GM13976 (cell line): ENCODE measurements around the gene SPPL2B.

Experiments used
- DNase-seq: peaks from one replicate; pipeline ENCODE4 v3.0.0; 2012; ENCODE audit warnings: low spot score
- CTCF ChIP-seq: IDR thresholded peaks from 2 replicates; pipeline ENCODE4 v1.5.1; 2012; ENCODE audit warnings: borderline replicate concordance, mild to moderate bottlenecking; ENCODE audit not compliant: insufficient read depth; ENCODE audit errors: extremely low read depth, missing control alignments, control extremely low read depth
- in situ Hi-C: fragments of 300-500 bp; cut with MboI; formaldehyde crosslinking; loops from one replicate; pipeline ENCODE4 v1.12.0; 2022; ENCODE audit warnings: low sequenced_read_pairs, mixed read lengths, inconsistent platforms; ENCODE audit not compliant: unreplicated experiment

SPPL2B gene

GRCh38 chr19:2305452-2306280, 22.8 kb upstream of the SPPL2B start:
- DNase-seq, result no peak
- in situ Hi-C loops, result no loop called here
- TF ChIP-seq CTCF, result no peak

DNA sequence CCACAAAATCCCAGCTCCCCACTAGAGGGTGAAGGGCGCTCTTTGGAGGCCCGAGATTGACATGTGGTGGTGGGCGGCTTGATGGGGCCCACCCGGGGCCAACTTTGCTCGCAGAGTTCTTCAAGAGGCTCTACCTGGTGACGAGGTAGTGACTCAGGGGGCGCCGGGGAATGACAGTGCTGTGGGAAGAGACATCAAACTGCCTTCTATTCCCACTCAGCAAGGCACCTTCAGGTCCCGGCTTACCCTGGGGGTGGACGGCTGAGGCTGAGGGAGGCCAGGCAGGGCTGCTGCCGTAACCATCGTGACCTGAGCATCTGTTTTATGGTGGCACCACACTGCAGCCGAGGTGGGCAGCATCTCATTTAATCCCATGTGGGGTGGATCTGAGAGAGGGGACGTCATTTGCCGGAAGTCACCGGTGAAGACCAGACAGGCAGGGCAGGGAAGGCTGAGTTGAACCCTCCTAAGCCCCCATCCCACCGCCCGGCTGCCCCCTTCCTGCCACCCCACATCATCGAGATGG, 22.1 kb upstream of the SPPL2B start:
- no peak for TF ChIP-seq CTCF
- no peak for DNase-seq
- in situ Hi-C loops, result no loop called here

- no peak for TF ChIP-seq CTCF
- in situ Hi-C loops, result no loop called here
- DNase-seq, result no peak
Observed at GRCh38 chr19:2306971-2307370, 21.5 kb upstream of the SPPL2B start.

GRCh38 chr19:2307518-2308012, 20.9 kb upstream of the SPPL2B start:
- no peak for TF ChIP-seq CTCF
- in situ Hi-C loops, result no loop called here
- no peak for DNase-seq

GRCh38 chr19:2308114-2308556, 20.3 kb upstream of the SPPL2B start, which contains the start of gene LINGO3:
Gene LINGO3, minus strand, starts transcription at chr19:2308154. Its CDS starts 16,378 bp downstream, at chr19:2291776.
- no peak for TF ChIP-seq CTCF
- in situ Hi-C loops, result no loop called here

DNA sequence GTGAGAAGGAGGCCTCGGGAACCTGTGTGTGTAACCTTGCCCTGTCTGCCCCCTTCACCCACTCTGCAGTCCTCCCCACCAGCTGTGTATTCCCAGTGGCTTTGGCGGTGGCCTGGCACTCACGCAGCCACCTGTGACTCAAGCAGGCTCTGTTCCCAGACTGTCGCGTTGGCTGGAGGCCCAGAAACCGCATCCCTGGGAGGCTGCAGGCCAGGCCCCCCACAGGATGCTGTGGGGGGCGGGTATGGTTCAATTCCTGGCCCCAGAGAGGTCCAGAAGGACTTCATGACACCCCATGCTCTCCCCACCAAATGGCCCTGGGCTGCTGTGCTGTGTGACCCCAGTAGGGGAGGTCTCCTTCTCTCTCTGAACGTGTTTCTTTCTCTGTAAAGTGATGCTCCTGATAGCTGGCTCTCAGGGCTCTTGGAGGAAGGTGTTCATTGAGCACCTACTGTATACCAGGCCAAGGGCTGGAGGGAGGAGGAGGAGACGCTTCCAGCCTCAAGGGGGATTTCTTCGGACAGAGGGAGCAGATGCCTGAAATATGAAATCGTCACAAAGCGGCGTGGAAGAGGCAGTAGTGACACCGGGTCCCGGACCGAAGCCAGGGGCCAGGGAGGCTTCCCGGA, 18.6 kb upstream of the SPPL2B start:
- no peak for DNase-seq
- no peak for TF ChIP-seq CTCF
- in situ Hi-C loops, result no loop called here

More at GRCh38 chr19:2308114-2308556, 20.3 kb upstream of the SPPL2B start, which contains the start of gene LINGO3:
- DNase-seq, result no peak
